Activated T-helper 1 cell treated with anti-CD3 and anti-CD28 coated beads, Interleukin-2, amount 50 U/mL, for 16 hours (primary cell): ENCODE measurements around the gene MUS81.

ENCODE experiments used
- DNase-seq, 2 donors: peaks; one replicate each; pipeline ENCODE4 v3.0.0-alpha.2; 2020; ENCODE audit warnings: low read depth in 1 of 2, low spot score in 1 of 2

MUS81 gene

GRCh38 chr11:65859095-65859811 lies 980 bp upstream of the MUS81 start:
- DNase-seq, result peak; percentile 88 to 93

- no peak for DNase-seq
Observed at GRCh38 chr11:65859812-65860277, 388 bp upstream of the MUS81 start.

GRCh38 chr11:65861165-65861505 lies 902 bp downstream of the MUS81 start:
- no peak for DNase-seq

GRCh38 chr11:65861533-65862183 lies 1.4 kb downstream of the MUS81 start:
- no peak for DNase-seq

GRCh38 chr11:65862191-65862735 lies 2.0 kb downstream of the MUS81 start:
- no peak for DNase-seq

- DNase-seq, result no peak
Observed at GRCh38 chr11:65862941-65863888, 3.0 kb downstream of the MUS81 start.

- no peak for DNase-seq
Observed at GRCh38 chr11:65863889-65864705, 3.9 kb downstream of the MUS81 start.

- DNase-seq, result no peak
Observed at GRCh38 chr11:65864706-65865471, 4.7 kb downstream of the MUS81 start.

- DNase-seq, result no peak
Observed at GRCh38 chr11:65865550-65866172, 5.4 kb downstream of the MUS81 start.

- DNase-seq, result no peak
Observed at GRCh38 chr11:65866509-65867283, 6.5 kb downstream of the MUS81 start.

- DNase-seq, result no peak
Observed at GRCh38 chr11:65867284-65868071, 7.2 kb downstream of the MUS81 start.

- no peak for DNase-seq
Observed at GRCh38 chr11:65868076-65868667, 7.9 kb downstream of the MUS81 start.

GRCh38 chr11:65868907-65869306 lies 8.7 kb downstream of the MUS81 start:
- no peak for DNase-seq

GRCh38 chr11:65869643-65870306 lies 9.5 kb downstream of the MUS81 start:
- no peak for DNase-seq

- DNase-seq, result no peak
Observed at GRCh38 chr11:65870307-65870658, 10.1 kb downstream of the MUS81 start.

- no peak for DNase-seq
Observed at GRCh38 chr11:65870706-65871681, 10.8 kb downstream of the MUS81 start.
